Neural progenitor cell (in vitro differentiated cells): ENCODE measurements around the gene RASGRP4. TPM values are rescaled to one million over a fixed set of nuclear protein-coding genes. Genes with fewer than 3 reads are reported as not detected.

ENCODE experiments used
- DNase-seq: peaks from one replicate; pipeline ENCODE4 v3.0.0-alpha.2; 2016; ENCODE audit warnings: low spot score
- H2AFZ ChIP-seq: fragments of 200-600 bp; sonication (generic); replicated peaks from 2 replicates; pipeline ENCODE4 v1.6.1; 2016; ENCODE audit warnings: antibody characterized with exemption
- H3F3A ChIP-seq: fragments of 200-600 bp; sonication (generic); 2 replicates; pipeline ENCODE4 v1.6.1; 2016; ENCODE audit warnings: antibody characterized with exemption, low read depth
- H3K27ac ChIP-seq: fragments of 200-600 bp; sonication (generic); 2 replicates; pipeline ENCODE4 v1.5.1; 2016; ENCODE audit warnings: mild to moderate bottlenecking
- H3K27me3 ChIP-seq: fragments of 200-600 bp; sonication (generic); 2 replicates; pipeline ENCODE4 v1.6.1; 2016; ENCODE audit warnings: mild to moderate bottlenecking, moderate library complexity
- H3K36me3 ChIP-seq: fragments of 200-600 bp; sonication (generic); 2 replicates; pipeline ENCODE4 v1.5.1; 2016
- H3K4me1 ChIP-seq: fragments of 200-600 bp; sonication (generic); 2 replicates; pipeline ENCODE4 v1.6.1; 2016; ENCODE audit warnings: mixed run types
- H3K4me2 ChIP-seq: fragments of 200-600 bp; sonication (generic); 2 replicates; pipeline ENCODE4 v1.6.1; 2016
- H3K4me3 ChIP-seq: fragments of 200-600 bp; sonication (generic); 2 replicates; pipeline ENCODE4 v1.5.1; 2016
- H3K79me2 ChIP-seq: fragments of 200-600 bp; sonication (generic); 2 replicates; pipeline ENCODE4 v1.6.1; 2016; ENCODE audit warnings: low read depth
- H3K9ac ChIP-seq: fragments of 200-600 bp; sonication (generic); 2 replicates; pipeline ENCODE4 v1.6.1; 2016
- H3K9me3 ChIP-seq: fragments of 200-600 bp; sonication (generic); 2 replicates; pipeline ENCODE4 v1.5.1; 2016; ENCODE audit warnings: low read depth
- H4K20me1 ChIP-seq: fragments of 200-600 bp; sonication (generic); 2 replicates; pipeline ENCODE4 v1.6.1; 2016; ENCODE audit warnings: low read depth
- H3K27ac Mint-ChIP-seq: 3 replicates; pipeline ENCODE4 v1.8.0; 2021; ENCODE audit warnings: mixed read lengths
- H3K27me3 Mint-ChIP-seq: 2 replicates; pipeline ENCODE4 v1.8.0; 2022; ENCODE audit warnings: low read depth, mild to moderate bottlenecking, inconsistent platforms, moderate library complexity, mixed read lengths; ENCODE audit not compliant: insufficient read depth
- H3K36me3 Mint-ChIP-seq: 3 replicates; pipeline ENCODE4 v1.8.0; 2021; ENCODE audit warnings: mixed read lengths
- H3K4me1 Mint-ChIP-seq: 3 replicates; pipeline ENCODE4 v1.8.0; 2021; ENCODE audit warnings: mixed read lengths
- H3K4me3 Mint-ChIP-seq: 3 replicates; pipeline ENCODE4 v1.8.0; 2021; ENCODE audit warnings: mild to moderate bottlenecking, moderate library complexity, mixed read lengths
- H3K9me3 Mint-ChIP-seq: 3 replicates; pipeline ENCODE4 v1.8.0; 2020; ENCODE audit warnings: mixed read lengths
- EZH2 ChIP-seq: fragments of 200-600 bp; sonication (generic); IDR thresholded peaks from 2 replicates; pipeline ENCODE4 v1.6.1; 2017; ENCODE audit warnings: antibody characterized with exemption, mild to moderate bottlenecking, moderate library complexity
- EZH2phosphoT487 ChIP-seq: fragments of 200-600 bp; sonication (generic); IDR thresholded peaks from 2 replicates; pipeline ENCODE4 v1.6.1; 2017; ENCODE audit warnings: antibody characterized with exemption
- total RNA-seq: library from RNA; depleted of rRNA; stranded (reverse); fragments of >200 nt; gene quantifications from 2 replicates; pipeline ENCODE4 v1.2.3, GENCODE V29; 2015; ENCODE audit warnings: low replicate concordance
- TF ChIP-seq, protein P1 (sequence below): fragments of 200-600 bp; sonication (generic); IDR thresholded peaks from 2 replicates; pipeline ENCODE4 v1.5.1; 2017; ENCODE audit warnings: antibody characterized with exemption, mild to moderate bottlenecking

RASGRP4 gene
- total RNA-seq, 1 donor from 2014 or later: not detected

- no peaks in the 10 kb centered on the region for H3K27me3 ChIP-seq
- no peaks in the 10 kb centered on the region for H3K36me3 Mint-ChIP-seq
- no peak overlapping the region for H3K27ac Mint-ChIP-seq
- peaks cover 6% of the 10 kb centered on the region for H3K4me1 Mint-ChIP-seq
- H3K9me3 Mint-ChIP-seq: no peaks in the 10 kb centered on the region
- H3K27ac ChIP-seq: no peak overlapping the region
- H3K9me3 ChIP-seq: no peaks in the 10 kb centered on the region
- no peak overlapping the region for H3K4me2 ChIP-seq
- TF ChIP-seq EZH2phosphoT487 (no peak), EZH2 (no peak)
- TF ChIP-seq, protein P1, sequence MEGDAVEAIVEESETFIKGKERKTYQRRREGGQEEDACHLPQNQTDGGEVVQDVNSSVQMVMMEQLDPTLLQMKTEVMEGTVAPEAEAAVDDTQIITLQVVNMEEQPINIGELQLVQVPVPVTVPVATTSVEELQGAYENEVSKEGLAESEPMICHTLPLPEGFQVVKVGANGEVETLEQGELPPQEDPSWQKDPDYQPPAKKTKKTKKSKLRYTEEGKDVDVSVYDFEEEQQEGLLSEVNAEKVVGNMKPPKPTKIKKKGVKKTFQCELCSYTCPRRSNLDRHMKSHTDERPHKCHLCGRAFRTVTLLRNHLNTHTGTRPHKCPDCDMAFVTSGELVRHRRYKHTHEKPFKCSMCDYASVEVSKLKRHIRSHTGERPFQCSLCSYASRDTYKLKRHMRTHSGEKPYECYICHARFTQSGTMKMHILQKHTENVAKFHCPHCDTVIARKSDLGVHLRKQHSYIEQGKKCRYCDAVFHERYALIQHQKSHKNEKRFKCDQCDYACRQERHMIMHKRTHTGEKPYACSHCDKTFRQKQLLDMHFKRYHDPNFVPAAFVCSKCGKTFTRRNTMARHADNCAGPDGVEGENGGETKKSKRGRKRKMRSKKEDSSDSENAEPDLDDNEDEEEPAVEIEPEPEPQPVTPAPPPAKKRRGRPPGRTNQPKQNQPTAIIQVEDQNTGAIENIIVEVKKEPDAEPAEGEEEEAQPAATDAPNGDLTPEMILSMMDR: no peak
- no peaks in the 10 kb centered on the region for H3K79me2 ChIP-seq
- no peak overlapping the region for H2AFZ ChIP-seq
- no peaks in the 10 kb centered on the region for H4K20me1 ChIP-seq
- H3K4me1 ChIP-seq: no peaks in the 10 kb centered on the region
- H3K4me3 ChIP-seq: no peak overlapping the region
- no peak overlapping the region for H3K9ac ChIP-seq
- no peak overlapping the region for H3K4me3 Mint-ChIP-seq
- peaks cover 8% of the 10 kb centered on the region for H3K27me3 Mint-ChIP-seq
- DNase-seq: no peak
- H3F3A ChIP-seq: no peaks in the 10 kb centered on the region
- no peaks in the 10 kb centered on the region for H3K36me3 ChIP-seq
Measured at GRCh38 chr19:38466050-38466449, 40.0 kb upstream of the RASGRP4 start.

GRCh38 chr19:38464421-38465082 is 38.5 kb upstream of the RASGRP4 start:
- no peak overlapping the region for H3K9ac ChIP-seq
- H3K27me3 Mint-ChIP-seq: peaks cover 11% of the 10 kb centered on the region
- no peaks in the 10 kb centered on the region for H3K79me2 ChIP-seq
- no peaks in the 10 kb centered on the region for H3K4me1 Mint-ChIP-seq
- no peak overlapping the region for H3K4me2 ChIP-seq
- no peaks in the 10 kb centered on the region for H3K36me3 Mint-ChIP-seq
- no peaks in the 10 kb centered on the region for H3F3A ChIP-seq
- H3K4me3 ChIP-seq: no peak overlapping the region
- no peak overlapping the region for H3K27ac ChIP-seq
- H3K4me1 ChIP-seq: no peaks in the 10 kb centered on the region
- TF ChIP-seq EZH2phosphoT487 (no peak), EZH2 (no peak)
- TF ChIP-seq, protein P1: no peak
- no peak overlapping the region for H3K4me3 Mint-ChIP-seq
- H4K20me1 ChIP-seq: no peaks in the 10 kb centered on the region
- no peaks in the 10 kb centered on the region for H3K27me3 ChIP-seq
- peaks cover 2% of the 10 kb centered on the region for H3K9me3 Mint-ChIP-seq
- H2AFZ ChIP-seq: no peak overlapping the region
- no peak for DNase-seq
- no peak overlapping the region for H3K27ac Mint-ChIP-seq
- H3K36me3 ChIP-seq: no peaks in the 10 kb centered on the region
- no peaks in the 10 kb centered on the region for H3K9me3 ChIP-seq

DNA sequence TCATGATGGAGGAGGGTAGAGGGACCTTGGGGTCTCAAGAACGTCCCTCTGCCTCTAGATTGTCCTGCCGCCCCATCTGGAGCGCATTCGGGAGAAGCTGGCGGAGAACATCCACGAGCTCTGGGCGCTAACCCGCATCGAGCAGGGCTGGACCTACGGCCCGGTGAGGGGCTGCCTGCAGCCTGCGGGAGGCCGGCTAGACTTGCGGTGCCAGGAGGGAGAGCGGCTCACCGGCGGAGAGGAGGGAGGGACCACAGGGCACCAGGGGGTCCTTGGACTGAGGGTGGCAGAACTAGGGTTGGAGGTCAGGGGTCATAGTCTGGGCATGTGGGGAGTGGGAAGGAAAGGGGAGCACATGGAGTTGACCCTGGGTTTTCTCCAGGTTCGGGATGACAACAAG is 37.3 kb upstream of the RASGRP4 start:
- no peaks in the 10 kb centered on the region for H3K36me3 Mint-ChIP-seq
- no peak overlapping the region for H3K4me3 Mint-ChIP-seq
- no peak overlapping the region for H3K4me3 ChIP-seq
- peaks cover 11% of the 10 kb centered on the region for H3K27me3 Mint-ChIP-seq
- H3K9me3 Mint-ChIP-seq: peaks cover 2% of the 10 kb centered on the region
- no peaks in the 10 kb centered on the region for H3K27me3 ChIP-seq
- no peak overlapping the region for H3K9ac ChIP-seq
- TF ChIP-seq, protein P1: no peak
- TF ChIP-seq EZH2 (no peak), EZH2phosphoT487 (no peak)
- H3K4me1 Mint-ChIP-seq: no peaks in the 10 kb centered on the region
- no peak overlapping the region for H3K4me2 ChIP-seq
- no peak overlapping the region for H2AFZ ChIP-seq
- H3K27ac Mint-ChIP-seq: no peak overlapping the region
- H4K20me1 ChIP-seq: no peaks in the 10 kb centered on the region
- H3K4me1 ChIP-seq: no peaks in the 10 kb centered on the region
- no peak for DNase-seq
- H3F3A ChIP-seq: no peaks in the 10 kb centered on the region
- no peaks in the 10 kb centered on the region for H3K9me3 ChIP-seq
- H3K27ac ChIP-seq: no peak overlapping the region
- no peaks in the 10 kb centered on the region for H3K79me2 ChIP-seq
- H3K36me3 ChIP-seq: no peaks in the 10 kb centered on the region
